GM12878 (cell line): ENCODE results near the gene HECTD2. TPM values are rescaled to one million over a fixed set of nuclear protein-coding genes. Genes with fewer than 3 reads are reported as not detected.

Source experiments
- BACH1 ChIP-seq: fragments of 450-650 bp; IDR thresholded peaks from 2 replicates; pipeline ENCODE4 v1.6.1; 2017; ENCODE audit warnings: mild to moderate bottlenecking, borderline replicate concordance
- CBX5 ChIP-seq: sonication (generic); IDR thresholded peaks from 2 replicates; pipeline ENCODE4 v1.6.1; 2016; ENCODE audit warnings: low read depth, moderate library complexity, mild to moderate bottlenecking, inconsistent platforms
- HDAC2 ChIP-seq: fragments of 200-600 bp; sonication (generic); IDR thresholded peaks from 2 replicates; pipeline ENCODE4 v1.6.1; 2017
- MTA3 ChIP-seq: IDR thresholded peaks from 2 replicates; pipeline ENCODE4 v1.6.1; 2012; ENCODE audit warnings: low read length, inconsistent platforms, borderline replicate concordance
- NFIC ChIP-seq: IDR thresholded peaks from 2 replicates; pipeline ENCODE4 v1.6.1; 2012; ENCODE audit warnings: low read depth, mild to moderate bottlenecking, inconsistent platforms, low read length, moderate library complexity
- NRF1 ChIP-seq: conservative IDR thresholded peaks from 2 replicates; pipeline ENCODE4 v1.6.1; 2011; ENCODE audit warnings: mild to moderate bottlenecking, low read depth, low read length, improper control_type of control experiment
- POLR2A ChIP-seq: IDR thresholded peaks from 2 replicates; pipeline ENCODE4 v1.6.1; 2011; ENCODE audit warnings: low read depth, mild to moderate bottlenecking, low read length
- POLR2AphosphoS5 ChIP-seq: IDR thresholded peaks from 2 replicates; pipeline ENCODE4 v1.6.1; 2011; ENCODE audit warnings: mild to moderate bottlenecking, low read length, inconsistent platforms
- POU2F2 ChIP-seq: IDR thresholded peaks from 3 replicates; pipeline ENCODE4 v1.6.1; 2011; ENCODE audit warnings: low read depth, mild to moderate bottlenecking, low read length, borderline replicate concordance
- RBBP5 ChIP-seq: fragments of 200-600 bp; sonication (generic); conservative IDR thresholded peaks from 2 replicates; pipeline ENCODE4 v1.6.1; 2016
- ZNF384 ChIP-seq: IDR thresholded peaks from 2 replicates; pipeline ENCODE4 v1.6.1; 2012; ENCODE audit warnings: low read depth, mild to moderate bottlenecking, low read length, improper control_type of control experiment, borderline replicate concordance
- polyA plus RNA-seq, 11 experiments: library from polyadenylated mRNA; depleted of rRNA in 4 of 11; unstranded in 6 of 11; stranded (reverse) in 5 of 11; fragments of >200 nt; fragmentation: Nextera tagmentation in 4 of 11; fragmentation: Illumina TruSeq in 1 of 11; extraction: Ambion mirVana in 4 of 11; extraction: Trizol in 1 of 11; gene quantifications; 1 replicate in 1 of 11; 2 replicates in 10 of 11; pipeline versions ENCODE4 v1.2.1 to v1.2.3, GENCODE V29; 2011 to 2016; ENCODE audit warnings: inconsistent platforms in 2 of 11, missing spikeins in 2 of 11, low read depth in 1 of 11
- total RNA-seq, 4 experiments: library from RNA; depleted of rRNA in 3 of 4; stranded (reverse); fragments of >200 nt in 3 of 4; fragmentation: Illumina TruSeq in 1 of 4; extraction: Trizol in 1 of 4; gene quantifications; 2 replicates each; pipeline versions ENCODE4 v1.2.1 to v1.2.3, GENCODE V29; 2013 to 2021
- TF ChIP-seq, protein P1 (sequence below): fragments of 450-650 bp; formaldehyde crosslinking; IDR thresholded peaks from 2 replicates; pipeline ENCODE4 v1.5.0; 2022; ENCODE audit warnings: mild to moderate bottlenecking, missing genetic modification characterization
- TF ChIP-seq, protein P2 (sequence below): fragments of 450-650 bp; IDR thresholded peaks from 2 replicates; pipeline ENCODE4 v1.6.1; 2017; ENCODE audit warnings: antibody characterized with exemption, mild to moderate bottlenecking, moderate library complexity
- TF ChIP-seq, protein P3 (sequence below): IDR thresholded peaks from 2 replicates; pipeline ENCODE4 v1.6.1; 2011; ENCODE audit warnings: low read depth, low read length, improper control_type of control experiment, borderline replicate concordance
- TF ChIP-seq, protein P4 (sequence below): IDR thresholded peaks from 2 replicates; pipeline ENCODE4 v1.6.1; 2011; ENCODE audit warnings: low read depth, mild to moderate bottlenecking, low read length, moderate library complexity, borderline replicate concordance; ENCODE audit errors: extremely low read depth
- TF ChIP-seq, protein P5 (sequence below): IDR thresholded peaks from 2 replicates; pipeline ENCODE4 v1.6.1; 2011; ENCODE audit warnings: borderline replicate concordance, low read depth, mild to moderate bottlenecking, moderate library complexity, mixed read lengths, low read length; ENCODE audit not compliant: insufficient read depth; ENCODE audit errors: extremely low read length
- TF ChIP-seq, protein P6 (sequence below): fragments of 150-350 bp; IDR thresholded peaks from 2 replicates; pipeline ENCODE4 v1.6.1; 2016; ENCODE audit warnings: low read depth, low read length

The HECTD2 gene
- total and polyA plus RNA-seq, 10 of the 15 experiments (the other 5 are each of a cell fraction or from before 2014, with no cell fraction given): 0.87 to 3.0 (median 1.7) TPM

DNA sequence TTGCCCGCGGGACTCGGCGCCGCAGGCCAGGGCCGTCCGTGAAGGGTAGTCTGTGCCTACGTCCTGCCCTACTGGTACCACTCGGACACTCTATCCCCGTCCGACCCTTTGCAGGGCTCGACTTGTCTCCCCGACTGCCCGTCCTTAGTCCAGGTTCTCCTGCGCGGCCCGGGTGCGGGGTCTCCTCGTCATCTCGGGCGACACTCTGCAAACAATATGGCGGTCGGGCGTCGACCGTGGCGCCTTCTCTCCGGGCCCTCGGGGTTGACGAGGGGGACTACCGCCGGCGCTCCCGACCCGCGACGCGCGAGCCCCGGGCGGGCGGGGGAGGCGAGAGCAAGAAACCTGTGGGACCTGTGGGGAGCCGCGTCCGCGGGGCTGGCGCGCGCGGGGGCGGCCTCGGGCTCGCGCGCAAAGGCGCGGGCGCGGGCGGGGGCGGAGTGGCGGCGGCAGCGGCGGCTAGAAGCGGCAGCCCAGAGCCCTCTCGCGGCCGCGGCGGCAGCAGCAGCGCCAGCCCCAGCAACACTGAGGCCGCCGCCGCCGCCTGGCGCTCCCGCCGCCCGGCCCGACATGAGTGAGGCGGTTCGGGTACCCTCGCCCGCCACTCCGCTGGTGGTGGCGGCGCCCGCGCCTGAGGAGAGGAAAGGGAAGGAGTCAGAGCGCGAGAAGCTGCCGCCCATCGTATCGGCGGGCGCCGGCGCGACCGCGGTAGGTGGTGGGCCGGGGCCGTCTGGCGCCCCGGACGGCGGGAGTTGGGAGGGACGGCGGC lies at the start of gene HECTD2 (continued):
- TF ChIP-seq NRF1 (no peak), NFIC (no peak), RBBP5 (peak; percentile 60; the same call in 1 of the 2 replicates), POLR2AphosphoS5 (peak; percentile 73), MTA3 (no peak), CBX5 (no peak), BACH1 (peak; percentile 73), HDAC2 (no peak), POU2F2 (no peak), ZNF384 (no peak), POLR2A (peak; percentile 80)
- TF ChIP-seq, protein P1, sequence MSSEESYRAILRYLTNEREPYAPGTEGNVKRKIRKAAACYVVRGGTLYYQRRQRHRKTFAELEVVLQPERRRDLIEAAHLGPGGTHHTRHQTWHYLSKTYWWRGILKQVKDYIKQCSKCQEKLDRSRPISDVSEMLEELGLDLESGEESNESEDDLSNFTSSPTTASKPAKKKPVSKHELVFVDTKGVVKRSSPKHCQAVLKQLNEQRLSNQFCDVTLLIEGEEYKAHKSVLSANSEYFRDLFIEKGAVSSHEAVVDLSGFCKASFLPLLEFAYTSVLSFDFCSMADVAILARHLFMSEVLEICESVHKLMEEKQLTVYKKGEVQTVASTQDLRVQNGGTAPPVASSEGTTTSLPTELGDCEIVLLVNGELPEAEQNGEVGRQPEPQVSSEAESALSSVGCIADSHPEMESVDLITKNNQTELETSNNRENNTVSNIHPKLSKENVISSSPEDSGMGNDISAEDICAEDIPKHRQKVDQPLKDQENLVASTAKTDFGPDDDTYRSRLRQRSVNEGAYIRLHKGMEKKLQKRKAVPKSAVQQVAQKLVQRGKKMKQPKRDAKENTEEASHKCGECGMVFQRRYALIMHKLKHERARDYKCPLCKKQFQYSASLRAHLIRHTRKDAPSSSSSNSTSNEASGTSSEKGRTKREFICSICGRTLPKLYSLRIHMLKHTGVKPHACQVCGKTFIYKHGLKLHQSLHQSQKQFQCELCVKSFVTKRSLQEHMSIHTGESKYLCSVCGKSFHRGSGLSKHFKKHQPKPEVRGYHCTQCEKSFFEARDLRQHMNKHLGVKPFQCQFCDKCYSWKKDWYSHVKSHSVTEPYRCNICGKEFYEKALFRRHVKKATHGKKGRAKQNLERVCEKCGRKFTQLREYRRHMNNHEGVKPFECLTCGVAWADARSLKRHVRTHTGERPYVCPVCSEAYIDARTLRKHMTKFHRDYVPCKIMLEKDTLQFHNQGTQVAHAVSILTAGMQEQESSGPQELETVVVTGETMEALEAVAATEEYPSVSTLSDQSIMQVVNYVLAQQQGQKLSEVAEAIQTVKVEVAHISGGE (CRISPR knock-in tag): no peak
- TF ChIP-seq, protein P2, sequence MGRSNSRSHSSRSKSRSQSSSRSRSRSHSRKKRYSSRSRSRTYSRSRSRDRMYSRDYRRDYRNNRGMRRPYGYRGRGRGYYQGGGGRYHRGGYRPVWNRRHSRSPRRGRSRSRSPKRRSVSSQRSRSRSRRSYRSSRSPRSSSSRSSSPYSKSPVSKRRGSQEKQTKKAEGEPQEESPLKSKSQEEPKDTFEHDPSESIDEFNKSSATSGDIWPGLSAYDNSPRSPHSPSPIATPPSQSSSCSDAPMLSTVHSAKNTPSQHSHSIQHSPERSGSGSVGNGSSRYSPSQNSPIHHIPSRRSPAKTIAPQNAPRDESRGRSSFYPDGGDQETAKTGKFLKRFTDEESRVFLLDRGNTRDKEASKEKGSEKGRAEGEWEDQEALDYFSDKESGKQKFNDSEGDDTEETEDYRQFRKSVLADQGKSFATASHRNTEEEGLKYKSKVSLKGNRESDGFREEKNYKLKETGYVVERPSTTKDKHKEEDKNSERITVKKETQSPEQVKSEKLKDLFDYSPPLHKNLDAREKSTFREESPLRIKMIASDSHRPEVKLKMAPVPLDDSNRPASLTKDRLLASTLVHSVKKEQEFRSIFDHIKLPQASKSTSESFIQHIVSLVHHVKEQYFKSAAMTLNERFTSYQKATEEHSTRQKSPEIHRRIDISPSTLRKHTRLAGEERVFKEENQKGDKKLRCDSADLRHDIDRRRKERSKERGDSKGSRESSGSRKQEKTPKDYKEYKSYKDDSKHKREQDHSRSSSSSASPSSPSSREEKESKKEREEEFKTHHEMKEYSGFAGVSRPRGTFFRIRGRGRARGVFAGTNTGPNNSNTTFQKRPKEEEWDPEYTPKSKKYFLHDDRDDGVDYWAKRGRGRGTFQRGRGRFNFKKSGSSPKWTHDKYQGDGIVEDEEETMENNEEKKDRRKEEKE: no peak
- TF ChIP-seq, protein P3, sequence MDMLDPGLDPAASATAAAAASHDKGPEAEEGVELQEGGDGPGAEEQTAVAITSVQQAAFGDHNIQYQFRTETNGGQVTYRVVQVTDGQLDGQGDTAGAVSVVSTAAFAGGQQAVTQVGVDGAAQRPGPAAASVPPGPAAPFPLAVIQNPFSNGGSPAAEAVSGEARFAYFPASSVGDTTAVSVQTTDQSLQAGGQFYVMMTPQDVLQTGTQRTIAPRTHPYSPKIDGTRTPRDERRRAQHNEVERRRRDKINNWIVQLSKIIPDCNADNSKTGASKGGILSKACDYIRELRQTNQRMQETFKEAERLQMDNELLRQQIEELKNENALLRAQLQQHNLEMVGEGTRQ: no peak
- TF ChIP-seq, protein P4, sequence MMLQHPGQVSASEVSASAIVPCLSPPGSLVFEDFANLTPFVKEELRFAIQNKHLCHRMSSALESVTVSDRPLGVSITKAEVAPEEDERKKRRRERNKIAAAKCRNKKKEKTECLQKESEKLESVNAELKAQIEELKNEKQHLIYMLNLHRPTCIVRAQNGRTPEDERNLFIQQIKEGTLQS: no peak
- TF ChIP-seq, protein P5, sequence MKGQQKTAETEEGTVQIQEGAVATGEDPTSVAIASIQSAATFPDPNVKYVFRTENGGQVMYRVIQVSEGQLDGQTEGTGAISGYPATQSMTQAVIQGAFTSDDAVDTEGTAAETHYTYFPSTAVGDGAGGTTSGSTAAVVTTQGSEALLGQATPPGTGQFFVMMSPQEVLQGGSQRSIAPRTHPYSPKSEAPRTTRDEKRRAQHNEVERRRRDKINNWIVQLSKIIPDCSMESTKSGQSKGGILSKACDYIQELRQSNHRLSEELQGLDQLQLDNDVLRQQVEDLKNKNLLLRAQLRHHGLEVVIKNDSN: no peak
- TF ChIP-seq, protein P6, sequence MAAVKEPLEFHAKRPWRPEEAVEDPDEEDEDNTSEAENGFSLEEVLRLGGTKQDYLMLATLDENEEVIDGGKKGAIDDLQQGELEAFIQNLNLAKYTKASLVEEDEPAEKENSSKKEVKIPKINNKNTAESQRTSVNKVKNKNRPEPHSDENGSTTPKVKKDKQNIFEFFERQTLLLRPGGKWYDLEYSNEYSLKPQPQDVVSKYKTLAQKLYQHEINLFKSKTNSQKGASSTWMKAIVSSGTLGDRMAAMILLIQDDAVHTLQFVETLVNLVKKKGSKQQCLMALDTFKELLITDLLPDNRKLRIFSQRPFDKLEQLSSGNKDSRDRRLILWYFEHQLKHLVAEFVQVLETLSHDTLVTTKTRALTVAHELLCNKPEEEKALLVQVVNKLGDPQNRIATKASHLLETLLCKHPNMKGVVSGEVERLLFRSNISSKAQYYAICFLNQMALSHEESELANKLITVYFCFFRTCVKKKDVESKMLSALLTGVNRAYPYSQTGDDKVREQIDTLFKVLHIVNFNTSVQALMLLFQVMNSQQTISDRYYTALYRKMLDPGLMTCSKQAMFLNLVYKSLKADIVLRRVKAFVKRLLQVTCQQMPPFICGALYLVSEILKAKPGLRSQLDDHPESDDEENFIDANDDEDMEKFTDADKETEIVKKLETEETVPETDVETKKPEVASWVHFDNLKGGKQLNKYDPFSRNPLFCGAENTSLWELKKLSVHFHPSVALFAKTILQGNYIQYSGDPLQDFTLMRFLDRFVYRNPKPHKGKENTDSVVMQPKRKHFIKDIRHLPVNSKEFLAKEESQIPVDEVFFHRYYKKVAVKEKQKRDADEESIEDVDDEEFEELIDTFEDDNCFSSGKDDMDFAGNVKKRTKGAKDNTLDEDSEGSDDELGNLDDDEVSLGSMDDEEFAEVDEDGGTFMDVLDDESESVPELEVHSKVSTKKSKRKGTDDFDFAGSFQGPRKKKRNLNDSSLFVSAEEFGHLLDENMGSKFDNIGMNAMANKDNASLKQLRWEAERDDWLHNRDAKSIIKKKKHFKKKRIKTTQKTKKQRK: no peak
